SH-SY5Y (cell line): ENCODE data around the gene LAMC3.

Source experiments
- GATA2 ChIP-seq: IDR thresholded peaks from 2 replicates; pipeline ENCODE4 v1.6.1; 2011; ENCODE audit warnings: mild to moderate bottlenecking, low read depth, low read length
- GATA3 ChIP-seq: IDR thresholded peaks from 2 replicates; pipeline ENCODE4 v1.6.1; 2011; ENCODE audit warnings: low read depth, mild to moderate bottlenecking, low read length, moderate library complexity

- TF ChIP-seq GATA3: no peak
- TF ChIP-seq GATA2: no peak
These were observed 116.0 kb downstream of the LAMC3 start for GRCh38 chr9:131125038-131125287.
